Muscle of back (tissue), 11 donors: ENCODE measurements around the gene AFF3. TPM values are rescaled to one million over a fixed set of nuclear protein-coding genes. Genes with fewer than 3 reads are reported as not detected.
"Not testable (repeated sequence)": the region's sequence is repeated elsewhere in the genome, so short reads cannot be mapped to it uniquely, and the experiment has no call there.

Source experiments
- DNase-seq, 3 donors: peaks; one replicate each; pipeline versions ENCODE4 v3.0.0 to v3.0.0-alpha.2; 2013
- polyA plus RNA-seq, 10 donors: library from polyadenylated mRNA; unstranded; fragments of 120-200 nt; gene quantifications; one replicate each; pipeline ENCODE4 v1.2.1, GENCODE V29; 2013; ENCODE audit not compliant: insufficient read length in 10 of 10

Gene AFF3
- polyA plus RNA-seq, 10 donors, result 2.9 to 7.0 (median 4.0) TPM

DNA sequence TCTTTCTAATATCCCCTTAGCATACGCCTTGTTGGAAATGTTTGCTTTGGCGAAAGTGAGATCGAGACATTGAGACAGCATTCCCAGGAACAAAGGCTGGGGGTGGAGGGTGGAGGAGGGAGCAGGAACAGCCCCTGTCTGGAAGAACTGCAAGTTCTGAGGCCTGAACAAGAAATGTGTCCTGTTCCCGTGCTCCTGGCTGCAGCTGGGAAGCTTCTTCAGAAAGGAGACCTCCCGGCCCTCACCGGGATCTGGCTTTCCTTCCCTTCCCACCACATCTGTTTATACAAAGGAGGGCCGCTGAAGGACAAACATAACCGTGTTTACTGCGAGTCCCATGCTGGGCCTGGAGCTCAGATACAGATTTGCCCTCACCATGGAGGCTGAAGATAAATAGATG, 35.9 kb downstream of the AFF3 start:
- peak; percentile 45 to 83 (median 59) for DNase-seq

DNA sequence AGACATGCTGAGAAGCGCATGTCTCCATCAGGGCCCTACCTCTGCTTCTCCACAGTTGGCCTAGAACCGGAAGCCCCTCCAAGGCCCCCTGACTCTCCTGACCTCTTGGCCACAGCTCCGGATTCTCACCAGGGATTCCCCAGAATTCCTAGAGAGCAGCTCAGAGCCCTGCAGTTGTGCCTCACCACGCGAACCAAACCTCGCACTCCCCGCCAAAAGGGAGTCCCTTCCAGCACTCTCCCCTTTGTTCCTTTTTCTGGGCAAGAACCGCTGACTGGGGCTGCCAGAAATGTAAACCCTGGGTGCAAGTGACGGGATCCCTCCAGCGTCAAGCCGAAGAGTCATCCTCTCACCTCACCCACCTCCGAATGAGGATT, 36.7 kb downstream of the AFF3 start:
- no peak for DNase-seq

- peak in 1 of 3 donors; percentile 70 for DNase-seq
These were observed 37.4 kb downstream of the AFF3 start for GRCh38 chr2:100104718-100105677.

GRCh38 chr2:100104265-100104664, 38.1 kb downstream of the AFF3 start:
- DNase-seq, result not testable (repeated sequence)

DNA sequence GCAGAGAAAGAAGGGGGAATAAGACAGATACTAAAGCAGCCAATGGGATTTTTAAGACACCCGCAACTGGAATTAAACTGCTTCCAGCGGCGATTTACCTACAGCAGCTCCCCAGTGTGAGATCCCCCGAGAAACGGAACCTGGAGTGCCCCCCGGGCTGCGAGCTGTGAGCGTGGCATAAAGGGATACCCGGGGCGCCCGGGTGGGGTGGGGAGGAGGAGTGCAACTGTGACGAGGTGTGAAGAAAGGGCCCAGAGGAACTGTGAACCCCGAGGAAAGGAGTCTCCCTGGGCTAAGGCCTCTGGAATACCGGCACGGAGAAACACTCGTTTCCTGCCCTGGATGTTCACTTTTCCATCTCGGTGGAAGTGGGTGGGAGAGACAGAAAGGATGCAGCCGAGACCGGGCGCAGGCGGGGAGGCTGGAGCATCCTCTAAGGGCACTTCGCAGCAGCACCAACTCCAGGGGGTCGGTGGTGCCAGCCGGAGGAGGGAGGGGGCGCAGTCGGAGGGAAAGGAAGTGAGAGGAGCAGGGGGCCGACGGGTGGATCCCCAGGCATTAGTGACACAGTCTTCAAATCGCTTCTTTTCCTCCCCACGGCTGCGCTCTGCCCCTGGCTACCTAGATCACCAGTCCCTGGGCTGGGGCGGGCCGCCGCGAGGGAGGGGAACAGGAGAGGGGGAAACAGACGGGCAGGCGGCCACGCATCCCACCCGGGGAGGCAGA, 38.7 kb downstream of the AFF3 start:
- DNase-seq, result not testable (repeated sequence)

GRCh38 chr2:100102466-100103180, 39.8 kb downstream of the AFF3 start:
- not testable (repeated sequence) for DNase-seq

GRCh38 chr2:100098855-100099254, 43.5 kb downstream of the AFF3 start:
- not testable (repeated sequence) for DNase-seq

GRCh38 chr2:100097611-100098294, 44.6 kb downstream of the AFF3 start:
- DNase-seq, result not testable (repeated sequence)

GRCh38 chr2:100095845-100096244, 46.5 kb downstream of the AFF3 start:
- DNase-seq, result not testable (repeated sequence)

DNA sequence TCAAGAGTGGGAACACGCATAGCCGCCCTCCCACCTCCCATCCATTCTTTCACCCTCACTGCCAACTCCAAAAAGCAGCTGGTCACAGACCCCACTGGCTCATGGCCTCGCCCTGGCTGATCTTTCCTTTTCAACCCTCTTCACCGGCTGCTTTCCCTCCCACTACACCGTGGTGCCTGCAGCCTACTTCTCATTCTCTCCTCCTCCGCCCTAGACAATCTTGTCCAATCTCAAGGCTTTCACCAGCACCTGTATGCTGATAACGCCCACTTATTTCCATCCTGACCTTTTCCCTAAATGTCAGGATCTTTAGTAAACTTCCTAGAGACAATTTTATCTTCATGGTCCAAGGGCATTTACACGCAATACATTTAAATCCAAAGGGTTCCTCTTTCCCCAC, 50.6 kb downstream of the AFF3 start:
- not testable (repeated sequence) for DNase-seq

DNA sequence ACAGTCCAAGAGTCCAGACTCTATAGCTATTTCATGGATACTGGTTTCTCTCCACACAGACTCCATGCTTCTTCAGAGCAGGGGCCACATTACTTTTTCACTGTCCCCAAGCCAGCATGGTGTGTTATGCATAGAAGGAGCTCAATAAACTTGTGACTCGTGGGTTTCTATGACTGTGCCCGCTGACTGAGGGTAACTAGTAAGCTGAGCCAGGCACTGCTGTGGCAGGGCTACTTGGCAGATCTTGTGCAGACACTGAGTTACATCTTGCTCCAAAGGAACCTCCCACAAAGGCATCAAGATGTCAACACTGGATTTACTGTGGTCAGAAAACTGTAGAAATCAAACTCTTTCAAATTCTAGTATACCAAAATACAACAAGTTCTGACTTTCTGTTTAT, 56.6 kb downstream of the AFF3 start:
- not testable (repeated sequence) for DNase-seq

- not testable (repeated sequence) for DNase-seq
These were observed 58.8 kb downstream of the AFF3 start for GRCh38 chr2:100083421-100084216.

DNA sequence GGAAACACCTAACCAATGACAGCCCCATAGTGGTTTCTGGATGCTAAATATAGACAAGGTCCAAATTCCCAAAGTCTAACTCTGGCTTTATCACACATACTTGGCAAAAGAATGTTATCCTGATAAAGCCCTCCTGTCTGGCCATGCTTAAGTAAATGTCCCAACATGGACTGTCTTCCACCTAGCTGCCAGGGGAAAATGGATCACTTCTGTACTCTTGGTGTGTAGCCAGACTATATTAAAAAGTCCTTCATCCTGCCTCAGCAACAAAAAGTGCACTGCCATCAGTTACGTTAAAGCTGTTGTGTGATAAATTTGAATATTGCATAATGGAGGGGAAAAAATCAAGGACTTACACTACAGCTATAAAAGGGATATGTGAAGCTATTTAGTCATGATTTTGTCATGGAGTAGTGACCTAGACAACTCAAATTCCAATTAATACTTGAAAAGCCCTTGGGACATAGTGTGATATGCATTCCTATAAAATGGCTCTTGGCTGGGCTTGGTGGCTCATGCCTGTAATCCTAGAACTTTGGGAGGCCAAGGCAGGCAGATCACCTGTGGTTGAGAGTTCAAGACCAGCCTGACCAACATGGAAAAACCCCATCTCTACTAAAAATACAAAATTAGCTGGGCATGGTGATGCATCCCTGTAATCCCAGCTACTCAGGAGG, 60.0 kb downstream of the AFF3 start:
- DNase-seq, result not testable (repeated sequence)

DNA sequence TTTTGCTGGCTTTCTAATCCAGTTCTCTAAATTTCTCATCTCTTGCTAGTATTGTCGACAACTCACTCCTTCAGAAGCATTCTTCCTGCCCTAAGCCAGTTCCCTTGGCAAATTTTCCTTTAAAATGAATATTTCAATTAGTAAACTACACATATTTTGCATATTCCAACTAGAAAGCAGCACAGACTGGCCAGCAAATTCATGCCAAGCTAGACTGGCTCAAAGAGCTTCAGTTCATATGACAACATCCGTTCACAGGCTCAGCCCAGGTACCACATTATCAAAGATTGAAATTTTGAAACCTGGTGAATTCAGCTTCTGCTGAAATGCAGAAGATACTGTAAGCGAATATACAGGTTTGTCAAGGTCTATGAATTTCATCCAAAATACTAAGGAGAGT, 64.5 kb downstream of the AFF3 start:
- no peak for DNase-seq

GRCh38 chr2:100077456-100077855, 64.9 kb downstream of the AFF3 start:
- no peak for DNase-seq

GRCh38 chr2:100075532-100075931, 66.9 kb downstream of the AFF3 start:
- no peak for DNase-seq

DNA sequence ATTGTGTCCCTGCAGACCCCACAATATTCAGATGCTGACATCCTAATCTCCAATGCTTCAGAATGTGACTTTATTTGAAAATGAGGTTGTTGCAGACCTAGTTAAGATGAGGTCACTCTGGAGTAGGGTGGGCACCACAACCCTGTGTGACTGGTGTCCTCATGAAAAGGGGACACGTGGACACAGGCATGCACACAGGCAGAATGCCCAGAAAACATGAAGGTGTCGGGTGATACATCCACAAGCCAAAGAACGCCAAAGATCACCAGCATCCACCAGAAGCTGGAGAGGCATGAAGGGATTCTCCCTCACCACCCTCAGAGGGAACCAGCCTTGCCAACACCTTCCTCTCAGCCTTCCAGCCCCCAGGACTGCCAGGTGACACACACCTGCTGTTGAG, 69.3 kb downstream of the AFF3 start:
- DNase-seq, result no peak

DNA sequence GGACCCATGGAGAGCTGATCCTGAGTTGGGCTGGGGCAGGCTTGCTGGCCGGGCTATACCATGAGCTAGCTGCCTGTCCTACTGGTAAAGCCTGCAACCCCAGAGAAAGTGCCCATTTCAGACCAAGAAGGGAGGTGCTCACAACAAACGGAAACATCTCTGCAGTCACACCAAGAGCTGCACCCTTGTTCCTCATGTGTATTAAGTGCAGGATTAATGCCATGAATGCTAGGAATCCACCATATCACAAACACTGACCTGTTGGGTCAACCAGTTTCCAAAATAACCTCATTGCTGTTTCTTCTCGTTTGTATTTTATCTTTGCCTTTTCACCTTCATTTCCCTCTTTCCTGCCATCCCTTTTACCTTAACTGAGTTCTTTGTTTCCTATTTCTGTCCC, 69.9 kb downstream of the AFF3 start:
- DNase-seq, result no peak

DNA sequence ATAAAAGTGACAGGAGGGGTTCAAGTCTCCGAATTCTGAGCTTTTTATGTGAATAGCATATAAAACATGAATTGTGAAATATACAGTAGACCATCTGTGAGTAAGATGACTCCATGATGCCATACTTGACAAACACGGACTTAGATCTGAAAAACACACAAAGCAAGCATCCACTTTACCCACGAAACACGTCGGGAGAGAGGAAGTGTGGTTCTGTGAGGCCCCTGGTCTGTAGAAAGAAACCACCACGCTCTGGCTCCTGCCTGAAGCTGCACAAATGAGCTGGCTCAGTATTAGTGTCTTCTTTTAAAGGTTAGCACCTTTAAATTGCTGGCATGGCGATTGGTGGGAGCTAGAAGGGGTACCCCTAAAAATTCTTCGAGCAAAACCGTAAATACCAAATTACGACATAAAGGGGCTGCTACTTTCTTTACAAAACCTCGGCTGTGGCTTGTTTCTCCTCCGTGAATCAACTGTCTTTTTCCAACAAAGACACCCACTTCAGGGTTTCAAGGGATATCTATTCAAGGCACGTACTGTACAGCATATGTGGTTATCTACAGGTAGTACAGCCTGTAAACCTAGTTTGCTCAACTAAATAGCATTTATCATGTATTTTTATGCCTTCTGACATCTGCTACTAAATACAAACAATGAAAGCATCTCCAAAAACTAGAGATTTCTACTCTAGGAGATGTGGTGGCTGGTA, 70.9 kb downstream of the AFF3 start:
- no peak for DNase-seq
